PFSK-1 (cell line): ENCODE results near the gene PTPRK.

ENCODE experiments used
- SIN3A ChIP-seq: IDR thresholded peaks from 2 replicates; pipeline ENCODE4 v1.6.1; 2012; ENCODE audit warnings: mild to moderate bottlenecking, low read length, moderate library complexity, borderline replicate concordance; ENCODE audit not compliant: insufficient read depth
- TAF1 ChIP-seq: IDR thresholded peaks from 2 replicates; pipeline ENCODE4 v1.6.1; 2012; ENCODE audit warnings: low read length, control low read depth, borderline replicate concordance; ENCODE audit not compliant: insufficient read depth

GRCh38 chr6:127937102-127937501, 583.3 kb downstream of the PTPRK start:
- TF ChIP-seq TAF1: no peak
- no peak for TF ChIP-seq SIN3A
